CD14-positive monocyte (primary cell): ENCODE data around the gene MDGA2. TPM values are rescaled to one million over a fixed set of nuclear protein-coding genes. Genes with fewer than 3 reads are reported as not detected.

Experiments used
- DNase-seq, 3 donors: peaks; one replicate each; pipeline ENCODE4 v3.0.0-alpha.2; 2011 to 2022
- H2AFZ ChIP-seq: 2 replicates; pipeline ENCODE4 v1.6.0; 2012; ENCODE audit warnings: mild to moderate bottlenecking, low read depth, low read length, inconsistent platforms; ENCODE audit not compliant: insufficient read depth, poor library complexity, severe bottlenecking
- H3K27ac ChIP-seq, 2 donors: 1 replicate in 1 of 2; 2 replicates in 1 of 2; pipeline ENCODE4 v1.5.1; 2012 to 2013; ENCODE audit warnings: low read length in 2 of 2, control low read depth in 1 of 2, inconsistent platforms in 1 of 2, low read depth in 1 of 2, mild to moderate bottlenecking in 1 of 2
- H3K27me3 ChIP-seq, 2 donors: one replicate each; pipeline versions ENCODE4 v1.6.0 to v1.6.1; 2011 to 2013; ENCODE audit warnings: low read length in 2 of 2; ENCODE audit not compliant: control insufficient read depth in 2 of 2, insufficient read depth in 2 of 2
- H3K36me3 ChIP-seq, 2 donors: replicated peaks in 1 of 2; 1 replicate in 1 of 2; 2 replicates in 1 of 2; pipeline versions ENCODE4 v1.5.1 to v1.6.1; 2012 to 2013; ENCODE audit warnings: low read length in 2 of 2, control low read depth in 1 of 2, inconsistent platforms in 1 of 2, mild to moderate bottlenecking in 1 of 2; ENCODE audit not compliant: insufficient read depth in 2 of 2, control insufficient read depth in 1 of 2
- H3K4me1 ChIP-seq, 2 donors: 1 replicate in 1 of 2; 2 replicates in 1 of 2; pipeline versions ENCODE4 v1.5.1 to v1.6.1; 2012 to 2013; ENCODE audit warnings: low read length in 2 of 2, control low read depth in 1 of 2, inconsistent platforms in 1 of 2, mild to moderate bottlenecking in 1 of 2, moderate library complexity in 1 of 2; ENCODE audit not compliant: insufficient read depth in 2 of 2, control insufficient read depth in 1 of 2
- H3K4me2 ChIP-seq: replicated peaks from 2 replicates; pipeline ENCODE3; 2012; ENCODE audit warnings: low read length, moderate library complexity, mild to moderate bottlenecking; ENCODE audit not compliant: poor library complexity, severe bottlenecking; ENCODE audit errors: extremely low read depth
- H3K4me3 ChIP-seq, 3 experiments: fragments of 200-600 bp in 1 of 3; sonication (generic) in 1 of 3; replicated peaks in 1 of 3; 1 replicate in 2 of 3; 2 replicates in 1 of 3; pipeline ENCODE4 v1.5.1; 2011 to 2013; ENCODE audit warnings: low read length in 3 of 3, mild to moderate bottlenecking in 3 of 3, control low read depth in 2 of 3, low read depth in 2 of 3, inconsistent platforms in 1 of 3, moderate library complexity in 1 of 3
- H3K79me2 ChIP-seq: 2 replicates; pipeline ENCODE4 v1.6.0; 2012; ENCODE audit warnings: mild to moderate bottlenecking, control low read depth, inconsistent platforms, low read length, moderate library complexity; ENCODE audit not compliant: insufficient read depth
- H3K9ac ChIP-seq: 2 replicates; pipeline ENCODE4 v1.6.0; 2017; ENCODE audit warnings: low read length, mild to moderate bottlenecking; ENCODE audit not compliant: insufficient read depth, poor library complexity, severe bottlenecking
- H3K9me3 ChIP-seq, 2 donors: replicated peaks in 1 of 2; 1 replicate in 1 of 2; 2 replicates in 1 of 2; pipeline versions ENCODE4 v1.5.1 to v1.6.1; 2012 to 2013; ENCODE audit warnings: low read length in 2 of 2, control low read depth in 1 of 2; ENCODE audit not compliant: control insufficient read depth in 1 of 2, insufficient read depth in 1 of 2
- H4K20me1 ChIP-seq: 2 replicates; pipeline ENCODE4 v1.6.0; 2012; ENCODE audit warnings: mild to moderate bottlenecking, low read length, control low read depth, moderate library complexity; ENCODE audit not compliant: insufficient read depth
- H3K27ac Mint-ChIP-seq, 7 donors: one replicate each; pipeline ENCODE4 v1.8.0; 2020; ENCODE audit warnings: mild to moderate bottlenecking in 7 of 7, mixed read lengths in 7 of 7, moderate library complexity in 6 of 7, inconsistent platforms in 2 of 7
- H3K27me3 Mint-ChIP-seq, 3 donors: one replicate each; pipeline ENCODE4 v1.8.0; 2021 to 2022; ENCODE audit warnings: low read depth in 3 of 3, mild to moderate bottlenecking in 3 of 3, mixed read lengths in 3 of 3, moderate library complexity in 3 of 3, inconsistent platforms in 1 of 3
- H3K36me3 Mint-ChIP-seq, 2 donors: one replicate each; pipeline ENCODE4 v1.8.0; 2020; ENCODE audit warnings: mixed read lengths in 2 of 2, inconsistent platforms in 1 of 2, mild to moderate bottlenecking in 1 of 2
- H3K4me1 Mint-ChIP-seq: one replicate; pipeline ENCODE4 v1.8.0; 2020; ENCODE audit warnings: mild to moderate bottlenecking, mixed read lengths
- H3K4me3 Mint-ChIP-seq, 2 donors: one replicate each; pipeline ENCODE4 v1.8.0; 2020; ENCODE audit warnings: mild to moderate bottlenecking in 2 of 2, mixed read lengths in 2 of 2, moderate library complexity in 1 of 2
- H3K9me3 Mint-ChIP-seq, 7 donors: one replicate each; pipeline ENCODE4 v1.8.0; 2020 to 2022; ENCODE audit warnings: mixed read lengths in 7 of 7, mild to moderate bottlenecking in 6 of 7, moderate library complexity in 6 of 7, inconsistent platforms in 2 of 7
- CTCF ChIP-seq: fragments of 200-600 bp; IDR thresholded peaks from one replicate; pipeline ENCODE4 v1.8.0; 2022; ENCODE audit warnings: antibody characterized with exemption, mild to moderate bottlenecking
- WGBS: methylation state at CpG from one replicate; pipeline ENCODE4 v1.1.5; 2013; ENCODE audit warnings: missing lambda C conversion rate; ENCODE audit not compliant: insufficient coverage; 5-methylcytosine and 5-hydroxymethylcytosine counted together
- intact Hi-C, 2 donors: fragments of 100-400 bp; cut with micrococcal nuclease; formaldehyde crosslinking; loops; one replicate each; pipeline versions ENCODE4 v1.15.0 to v1.15.1; 2023
- polyA plus RNA-seq, 3 donors: library from polyadenylated mRNA; depleted of rRNA in 1 of 3; unstranded in 2 of 3; stranded (reverse) in 1 of 3; fragments of 300-500 nt in 2 of 3; fragments of >200 nt in 1 of 3; fragmentation: Illumina TruSeq in 2 of 3; gene quantifications; 1 replicate in 2 of 3; 2 replicates in 1 of 3; pipeline ENCODE4 v1.2.3, GENCODE V29; 2012 to 2021

The MDGA2 gene
- polyA plus RNA-seq, 3 donors, result not detected

DNA sequence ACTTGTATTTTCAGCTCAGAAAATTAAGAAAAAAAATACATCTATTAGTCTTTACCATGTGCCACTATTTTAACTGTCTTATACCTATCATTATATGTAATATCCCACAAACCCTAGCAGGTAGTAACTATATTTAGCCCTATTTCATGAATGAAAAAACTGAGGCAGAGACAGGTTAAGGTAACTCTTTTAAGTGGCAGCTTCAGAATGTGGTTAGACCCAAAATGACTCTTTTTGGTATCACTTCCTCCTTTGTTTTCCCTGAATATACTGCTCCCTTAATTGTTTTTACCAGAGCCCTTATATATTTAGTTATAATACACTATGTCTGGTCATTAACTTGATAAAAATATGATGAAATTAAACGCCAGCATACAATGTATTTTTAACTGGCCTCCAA lies 788.3 kb downstream of the MDGA2 start:
- no peaks in the 10 kb centered on the region for H3K36me3 ChIP-seq

GRCh38 chr14:46885566-46885965 lies 789.8 kb downstream of the MDGA2 start:
- H3K27me3 ChIP-seq, result no peaks in the 10 kb centered on the region
- no peak overlapping the region for H3K9ac ChIP-seq
- WGBS, result 83% methylated on average over 1 of the region's 3 CpGs
- H3K79me2 ChIP-seq, result no peaks in the 10 kb centered on the region
- H4K20me1 ChIP-seq, result no peaks in the 10 kb centered on the region
- H3K36me3 ChIP-seq, result no peaks in the 10 kb centered on the region
- Mint-ChIP-seq H3K36me3 (no peaks in the 10 kb centered on the region), H3K9me3 (no peaks in the 10 kb centered on the region), H3K4me1 (no peaks in the 10 kb centered on the region), H3K27ac (no peak overlapping the region), H3K4me3 (no peak overlapping the region), H3K27me3 (peaks cover 0 to 2% (median 0%) of the 10 kb centered on the region in 3 donors)
- H2AFZ ChIP-seq, result no peak overlapping the region
- no peak overlapping the region for H3K27ac ChIP-seq
- no peak for TF ChIP-seq CTCF
- H3K4me3 ChIP-seq, result no peak overlapping the region
- no peaks in the 10 kb centered on the region for H3K9me3 ChIP-seq
- intact Hi-C loops, result no loop called here
- H3K4me2 ChIP-seq, result no peak overlapping the region
- H3K4me1 ChIP-seq, result no peaks in the 10 kb centered on the region
- no peak for DNase-seq

More for the DNA sequence above, 788.3 kb downstream of the MDGA2 start:
- H3K4me1 ChIP-seq, result no peaks in the 10 kb centered on the region
- no peak overlapping the region for H3K27ac ChIP-seq
- DNase-seq, result no peak
- no peaks in the 10 kb centered on the region for H3K9me3 Mint-ChIP-seq
- H3K27ac Mint-ChIP-seq, result no peak overlapping the region
- WGBS, result no CpG with 5 or more reads among the region's 1 CpG
- H3K27me3 ChIP-seq, result no peaks in the 10 kb centered on the region
- H3K36me3 Mint-ChIP-seq, result no peaks in the 10 kb centered on the region
- no peaks in the 10 kb centered on the region for H3K4me1 Mint-ChIP-seq
- no peak overlapping the region for H3K4me3 Mint-ChIP-seq
- H3K79me2 ChIP-seq, result no peaks in the 10 kb centered on the region
- intact Hi-C loops, result no loop called here
- TF ChIP-seq CTCF, result no peak
- peaks cover 0 to 2% (median 0%) of the 10 kb centered on the region in 3 donors for H3K27me3 Mint-ChIP-seq
- no peak overlapping the region for H3K9ac ChIP-seq
- H4K20me1 ChIP-seq, result no peaks in the 10 kb centered on the region
- H2AFZ ChIP-seq, result no peak overlapping the region
- no peak overlapping the region for H3K4me3 ChIP-seq
- no peaks in the 10 kb centered on the region for H3K9me3 ChIP-seq
- no peak overlapping the region for H3K4me2 ChIP-seq
